Liver (tissue), 3 donors: ENCODE data around the gene APPL2.

Experiments
- CTCF ChIP-seq: fragments of 150-350 bp; IDR thresholded peaks from 2 replicates; pipeline ENCODE4 v1.5.1; 2017; ENCODE audit warnings: improper control_type of control experiment, low read depth, low read length; ENCODE audit not compliant: missing input control
- EGR1 ChIP-seq, 2 donors: IDR thresholded peaks; 2 replicates each; pipeline ENCODE4 v1.6.1; 2016 to 2018; ENCODE audit warnings: antibody characterized with exemption in 2 of 2, low read depth in 2 of 2
- RAD21 ChIP-seq, 2 donors: IDR thresholded peaks; 2 replicates each; pipeline ENCODE4 v1.6.1; 2016; ENCODE audit warnings: antibody characterized with exemption in 2 of 2, mild to moderate bottlenecking in 2 of 2
- donor health status: healthy.
- donor health status: healthy.

- TF ChIP-seq CTCF (no peak), EGR1 (IDR thresholded peaks at IDR 0.05; ENCODE audit: low read depth in 2 of 2) (no peak), RAD21 (IDR thresholded peaks at IDR 0.05) (no peak)
Measured at GRCh38 chr12:105177208-105177607, 58.8 kb downstream of the APPL2 start.
